Caki2 (cell line): ENCODE results near the gene C17orf113. TPM values are rescaled to one million over a fixed set of nuclear protein-coding genes. Genes with fewer than 3 reads are reported as not detected.
A peak's percentile ranks its signal among the peaks of the same experiment; 100 is the strongest.
"Not testable (repeated sequence)": the region's sequence is repeated elsewhere in the genome, so short reads cannot be mapped to it uniquely, and the experiment has no call there.

Source experiments
- DNase-seq: peaks from one replicate; pipeline ENCODE4 v3.0.0-alpha.2; 2015; ENCODE audit warnings: low read depth
- in situ Hi-C: cut with HindIII; loops from 2 replicates; pipeline ENCODE4 v1.10.0; 2016; ENCODE audit warnings: low sequenced_read_pairs, low pct_unique_long_range_greater_than_20kb, mixed read lengths
- total RNA-seq: library from RNA; depleted of rRNA; stranded (reverse); fragments of >200 nt; shearing (Covaris generic); gene quantifications from 2 replicates; pipeline ENCODE4 v1.2.3, GENCODE V29; 2014; ENCODE audit warnings: low replicate concordance

C17orf113 gene
- total RNA-seq, 1 experiment from 2014 or later = 0.98 TPM

- in situ Hi-C loops = no loop called here
- no peak for DNase-seq
Measured at GRCh38 chr17:42025191-42025579, 25.2 kb downstream of the C17orf113 start.

- no peak for DNase-seq
- in situ Hi-C loops = no loop called here
Measured at GRCh38 chr17:42023524-42024349, 26.7 kb downstream of the C17orf113 start.

- in situ Hi-C loops, DNase-seq: not testable (repeated sequence)
Measured at GRCh38 chr17:42020845-42021244, 29.6 kb downstream of the C17orf113 start.

GRCh38 chr17:42019509-42020404 is 30.6 kb downstream of the C17orf113 start, which contains the start of gene NKIRAS2:
TSS of gene NKIRAS2 (plus strand) at chr17:42020090. CDS start at chr17:42021578, 1,488 bp downstream.
- in situ Hi-C loops = no loop called here
- DNase-seq = peak; percentile 83

- no peak for DNase-seq
- in situ Hi-C loops = no loop called here
Measured at GRCh38 chr17:42018988-42019387, 31.4 kb downstream of the C17orf113 start.

GRCh38 chr17:42018339-42018738 is 32.1 kb downstream of the C17orf113 start:
- in situ Hi-C loops = no loop called here
- DNase-seq = no peak

- in situ Hi-C loops = no loop called here
- DNase-seq = no peak
Measured at GRCh38 chr17:42017866-42018200, 32.6 kb downstream of the C17orf113 start.

GRCh38 chr17:42016941-42017865 is 33.2 kb downstream of the C17orf113 start, which contains the start of gene DNAJC7:
TSS of gene DNAJC7 (minus strand) at chr17:42017439. CDS start at chr17:42017416, 23 bp downstream.
- peak; percentile 92 for DNase-seq
- in situ Hi-C loops = no loop called here

- in situ Hi-C loops = no loop called here
- DNase-seq = no peak
Measured at GRCh38 chr17:42016411-42016831, 34.0 kb downstream of the C17orf113 start.

GRCh38 chr17:42013740-42014139 is 36.7 kb downstream of the C17orf113 start:
- DNase-seq, in situ Hi-C loops: not testable (repeated sequence)

- in situ Hi-C loops, DNase-seq: not testable (repeated sequence)
Measured at GRCh38 chr17:42012363-42012762, 38.0 kb downstream of the C17orf113 start.

GRCh38 chr17:42010898-42011516 is 39.4 kb downstream of the C17orf113 start:
- in situ Hi-C loops = no loop called here
- no peak for DNase-seq

GRCh38 chr17:42010266-42010680 is 40.1 kb downstream of the C17orf113 start:
- DNase-seq, in situ Hi-C loops: not testable (repeated sequence)

- in situ Hi-C loops = no loop called here
- no peak for DNase-seq
Measured at GRCh38 chr17:42009170-42009569, 41.2 kb downstream of the C17orf113 start.

GRCh38 chr17:42005166-42005565 is 45.2 kb downstream of the C17orf113 start:
- DNase-seq = no peak
- in situ Hi-C loops = no loop called here

- in situ Hi-C loops = no loop called here
- no peak for DNase-seq
Measured at GRCh38 chr17:42002792-42003301, 47.6 kb downstream of the C17orf113 start.

GRCh38 chr17:42002175-42002791 is 48.1 kb downstream of the C17orf113 start:
- in situ Hi-C loops = no loop called here

More at GRCh38 chr17:42002175-42002791, 48.1 kb downstream of the C17orf113 start:
- DNase-seq = no peak
